MM.1S (cell line): ENCODE results near the gene UTP11.

Experiments
- DNase-seq: peaks from one replicate; pipeline ENCODE4 v3.0.0-alpha.2; 2015
- H2AFZ ChIP-seq: fragments of 300-600 bp; sonication (generic); 2 replicates; pipeline ENCODE4 v1.6.0; 2016; ENCODE audit warnings: antibody characterized with exemption, low read length
- H3F3A ChIP-seq: fragments of 300-600 bp; sonication (generic); 2 replicates; pipeline ENCODE4 v1.6.1; 2016; ENCODE audit warnings: mild to moderate bottlenecking, antibody characterized with exemption, low read length, moderate library complexity, mixed read lengths; ENCODE audit not compliant: insufficient read depth
- H3K27ac ChIP-seq: fragments of 300-600 bp; sonication (generic); 2 replicates; pipeline ENCODE4 v1.5.1; 2016; ENCODE audit warnings: mild to moderate bottlenecking, low read length
- H3K27me3 ChIP-seq: fragments of 300-600 bp; sonication (generic); replicated peaks from 2 replicates; pipeline ENCODE4 v1.6.0; 2016; ENCODE audit warnings: low read length; ENCODE audit not compliant: insufficient read depth
- H3K36me3 ChIP-seq: fragments of 300-600 bp; sonication (generic); replicated peaks from 2 replicates; pipeline ENCODE4 v1.6.1; 2016; ENCODE audit warnings: mild to moderate bottlenecking, low read length, mixed read lengths; ENCODE audit not compliant: insufficient read depth
- H3K4me1 ChIP-seq: fragments of 300-600 bp; sonication (generic); 2 replicates; pipeline ENCODE4 v1.6.1; 2016; ENCODE audit warnings: low read length, mixed read lengths
- H3K4me2 ChIP-seq: fragments of 300-600 bp; sonication (generic); 2 replicates; pipeline ENCODE4 v1.6.0; 2016; ENCODE audit warnings: low read depth, low read length
- H3K4me3 ChIP-seq: fragments of 300-600 bp; sonication (generic); 2 replicates; pipeline ENCODE4 v1.5.1; 2016; ENCODE audit warnings: low read length, mixed read lengths
- H3K79me2 ChIP-seq: fragments of 300-600 bp; sonication (generic); 2 replicates; pipeline ENCODE4 v1.6.1; 2016; ENCODE audit warnings: mixed run types, low read length, mixed read lengths
- H3K9ac ChIP-seq: fragments of 300-600 bp; sonication (generic); 2 replicates; pipeline ENCODE4 v1.6.1; 2016; ENCODE audit warnings: low read length, mixed read lengths
- H3K9me2 ChIP-seq: fragments of 300-600 bp; sonication (generic); replicated peaks from 2 replicates; pipeline ENCODE4 v1.6.1; 2016; ENCODE audit warnings: mild to moderate bottlenecking, low read length, mixed read lengths; ENCODE audit not compliant: insufficient read depth
- H3K9me3 ChIP-seq: fragments of 300-600 bp; sonication (generic); replicated peaks from 2 replicates; pipeline ENCODE4 v1.6.1; 2016; ENCODE audit warnings: mild to moderate bottlenecking, low read length, mixed read lengths; ENCODE audit not compliant: insufficient read depth
- H4K20me1 ChIP-seq: fragments of 300-600 bp; sonication (generic); 2 replicates; pipeline ENCODE4 v1.6.1; 2016; ENCODE audit warnings: mild to moderate bottlenecking, low read length, moderate library complexity, mixed read lengths; ENCODE audit not compliant: insufficient read depth
- CTCF ChIP-seq: fragments of 300-600 bp; sonication (generic); IDR thresholded peaks from 2 replicates; pipeline ENCODE4 v1.5.1; 2016; ENCODE audit warnings: antibody characterized with exemption, low read length, mixed read lengths
- EZH2 ChIP-seq: fragments of 300-600 bp; sonication (generic); optimal IDR thresholded peaks from 2 replicates; pipeline ENCODE3; 2017; ENCODE audit warnings: low read depth, mild to moderate bottlenecking, antibody characterized with exemption, low read length, mixed read lengths
- EZH2phosphoT487 ChIP-seq: fragments of 300-600 bp; sonication (generic); IDR thresholded peaks from 2 replicates; pipeline ENCODE4 v1.6.1; 2018; ENCODE audit warnings: antibody characterized with exemption, low read length

UTP11 gene

DNA sequence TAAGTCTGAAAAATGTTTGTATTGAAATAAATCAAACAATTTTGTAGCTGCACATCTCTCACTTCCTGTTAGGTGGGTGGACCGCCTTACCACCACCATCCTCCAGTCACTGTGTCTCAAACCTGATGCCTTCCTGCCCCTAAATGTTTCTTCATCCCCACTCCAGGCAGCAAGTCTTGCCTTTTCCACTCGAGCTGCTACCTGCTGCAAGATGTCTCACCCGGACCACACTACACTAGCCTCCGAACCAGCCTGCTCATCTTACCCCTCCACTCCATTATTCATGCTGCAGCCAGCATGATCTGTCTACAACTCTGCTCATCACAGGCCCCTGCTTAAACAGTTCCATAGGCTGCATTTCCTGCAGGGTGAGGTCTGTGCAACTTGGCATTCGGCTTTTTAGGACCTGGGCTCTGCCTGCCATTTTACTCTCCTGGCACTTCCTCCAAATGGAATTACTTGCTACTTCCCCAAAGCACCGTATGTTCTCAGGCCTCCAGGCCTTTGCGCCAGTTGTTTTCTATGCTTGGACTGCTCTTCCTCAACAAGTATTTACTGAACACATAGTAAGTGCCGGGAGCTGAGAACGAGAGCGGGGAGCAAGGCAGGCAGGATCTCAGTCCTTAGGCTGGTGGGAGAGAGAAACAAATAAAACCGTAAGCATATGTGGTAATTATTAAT, 17.5 kb upstream of the UTP11 start:
- H3K36me3 ChIP-seq, result no peaks in the 10 kb centered on the region
- 0 out of 2 replicates have a peak, but pooled peaks cover 11% of the 10 kb centered on the region for H3K4me1 ChIP-seq
- peak overlapping the region; percentile 67 for H2AFZ ChIP-seq
- no peak overlapping the region for H3K27ac ChIP-seq
- DNase-seq, result no peak
- no peaks in the 10 kb centered on the region for H3K79me2 ChIP-seq
- peaks cover 6% of the 10 kb centered on the region; the same call in 1 of the 2 replicates for H3K27me3 ChIP-seq
- no peaks in the 10 kb centered on the region for H3K9me2 ChIP-seq
- no peaks in the 10 kb centered on the region for H4K20me1 ChIP-seq
- TF ChIP-seq EZH2phosphoT487 (no peak), EZH2 (no peak), CTCF (no peak)
- H3K9me3 ChIP-seq, result no peaks in the 10 kb centered on the region
- H3F3A ChIP-seq, result no peaks in the 10 kb centered on the region; the same call in 1 of the 2 replicates
- peak overlapping the region; percentile 70 for H3K4me2 ChIP-seq
- H3K4me3 ChIP-seq, result 0 out of 2 replicates have a peak overlapping the region, but pooled peaks have one; percentile 53
- H3K9ac ChIP-seq, result no peak overlapping the region

DNA sequence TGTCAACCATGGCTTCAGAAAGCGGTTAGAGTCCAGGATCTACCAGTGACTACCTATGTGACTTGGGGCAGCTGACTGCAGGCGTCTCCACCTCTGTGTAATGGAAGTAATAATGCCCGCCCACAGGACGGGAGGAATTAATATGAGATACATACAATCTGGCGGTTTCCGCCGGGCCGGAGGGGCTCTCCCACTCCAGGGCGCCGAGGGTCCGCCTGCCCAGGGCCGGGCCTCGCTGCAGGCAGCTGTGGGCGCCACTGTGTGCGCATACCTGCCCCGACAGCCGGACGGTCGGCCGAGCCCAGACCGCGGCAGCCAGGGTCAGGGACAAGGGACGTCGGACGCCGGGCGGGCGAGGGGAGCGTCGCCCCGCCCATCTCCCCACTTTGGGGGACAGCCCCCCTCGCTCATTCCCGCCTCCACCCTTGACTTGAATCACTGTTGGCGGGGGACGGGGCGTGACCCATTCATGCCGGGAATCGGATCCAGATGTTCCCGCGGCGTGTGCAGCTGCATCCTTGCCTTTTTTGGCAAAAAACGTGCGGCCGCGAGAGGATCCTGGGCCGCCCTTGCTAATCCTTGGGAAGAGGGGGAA, 16.7 kb upstream of the UTP11 start:
- H3K4me1 ChIP-seq, result 0 out of 2 replicates have a peak, but pooled peaks cover 11% of the 10 kb centered on the region
- no peaks in the 10 kb centered on the region for H4K20me1 ChIP-seq
- H3K9me3 ChIP-seq, result no peaks in the 10 kb centered on the region
- H3K9me2 ChIP-seq, result no peaks in the 10 kb centered on the region
- TF ChIP-seq EZH2, result no peak
- no peak for TF ChIP-seq EZH2phosphoT487
- TF ChIP-seq CTCF, result no peak
- peak overlapping the region; percentile 53 for H3K4me3 ChIP-seq
- peak; percentile 37 for DNase-seq
- H3K36me3 ChIP-seq, result no peaks in the 10 kb centered on the region
- peak overlapping the region; percentile 27; the same call in 1 of the 2 replicates for H3K9ac ChIP-seq
- H2AFZ ChIP-seq, result peak overlapping the region; percentile 67
- H3F3A ChIP-seq, result no peaks in the 10 kb centered on the region; the same call in 1 of the 2 replicates
- H3K79me2 ChIP-seq, result no peaks in the 10 kb centered on the region
- H3K27ac ChIP-seq, result no peak overlapping the region
- peaks cover 6% of the 10 kb centered on the region; the same call in 1 of the 2 replicates for H3K27me3 ChIP-seq
- H3K4me2 ChIP-seq, result peak overlapping the region; percentile 70

DNA sequence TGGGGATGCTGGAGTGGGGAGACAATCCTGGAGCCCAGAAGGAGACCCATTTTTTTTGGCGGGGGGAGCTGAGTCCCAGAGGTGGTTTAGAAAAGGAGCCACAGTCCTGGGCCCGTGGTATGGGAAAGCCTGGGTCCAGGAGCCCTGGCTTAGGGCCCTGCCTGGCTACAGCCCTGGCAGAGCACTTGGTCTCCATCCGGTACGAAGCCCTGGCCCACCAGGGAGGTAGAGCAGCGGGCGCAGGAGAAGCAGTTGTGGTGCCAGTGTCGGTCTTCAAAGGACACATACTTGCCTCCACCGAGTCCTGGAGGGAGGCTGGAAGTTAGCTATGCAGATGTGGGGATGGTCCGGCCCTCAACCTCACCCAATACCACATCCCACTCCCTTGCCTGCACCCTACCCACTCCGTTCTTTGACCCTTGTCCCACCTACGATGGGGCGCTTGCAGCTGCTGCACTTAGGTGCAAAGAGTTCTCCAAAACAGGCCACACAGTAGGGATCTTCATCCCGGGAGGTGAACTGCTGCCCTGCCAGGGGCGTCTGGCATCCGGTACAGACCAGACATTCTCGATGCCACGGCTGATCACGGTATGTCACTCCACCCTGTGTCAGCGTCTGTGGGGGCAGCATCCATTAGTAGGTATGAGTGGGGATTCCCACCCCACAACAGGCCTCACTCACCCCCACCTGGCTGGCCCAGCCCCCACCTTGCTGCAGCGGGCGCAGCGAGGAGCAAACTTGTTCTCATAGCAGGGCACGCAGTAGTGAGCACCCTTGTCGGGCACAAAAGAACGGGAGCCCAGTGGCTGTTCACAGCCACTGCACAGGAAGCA, 15.1 kb upstream of the UTP11 start:
- H3K9ac ChIP-seq, result no peak overlapping the region
- H4K20me1 ChIP-seq, result no peaks in the 10 kb centered on the region
- no peaks in the 10 kb centered on the region for H3F3A ChIP-seq
- no peak overlapping the region for H2AFZ ChIP-seq
- 0 out of 2 replicates have a peak, but pooled peaks cover 11% of the 10 kb centered on the region for H3K4me1 ChIP-seq
- no peaks in the 10 kb centered on the region for H3K9me2 ChIP-seq
- H3K36me3 ChIP-seq, result no peaks in the 10 kb centered on the region
- H3K27me3 ChIP-seq, result peaks cover 6% of the 10 kb centered on the region; the same call in 1 of the 2 replicates
- DNase-seq, result no peak
- H3K4me2 ChIP-seq, result no peak overlapping the region
- H3K9me3 ChIP-seq, result no peaks in the 10 kb centered on the region
- no peak overlapping the region for H3K27ac ChIP-seq
- H3K79me2 ChIP-seq, result no peaks in the 10 kb centered on the region
- no peak overlapping the region for H3K4me3 ChIP-seq
- TF ChIP-seq EZH2phosphoT487 (no peak), CTCF (no peak), EZH2 (no peak)
